K562 (cell line): ENCODE data around the gene TCF19.

Experiments
- CTCF ChIP-seq, 3 experiments: IDR thresholded peaks in 2 of 3; conservative IDR thresholded peaks in 1 of 3; 2 replicates each; pipeline ENCODE4 v1.5.1; 2011 to 2012; ENCODE audit warnings: low read length in 3 of 3, mild to moderate bottlenecking in 3 of 3, control low read depth in 2 of 3, improper control_type of control experiment in 1 of 3, inconsistent platforms in 1 of 3, low read depth in 1 of 3, mixed read lengths in 1 of 3, moderate library complexity in 1 of 3; ENCODE audit not compliant: insufficient read depth in 2 of 3
- DPF2 ChIP-seq: fragments of 450-650 bp; IDR thresholded peaks from 2 replicates; pipeline ENCODE4 v1.6.1; 2016
- E2F6 ChIP-seq, 2 experiments: IDR thresholded peaks; 2 replicates each; pipeline ENCODE4 v1.6.1; 2011; ENCODE audit warnings: borderline replicate concordance in 1 of 2, control low read depth in 1 of 2, low read depth in 1 of 2, low read length in 1 of 2, mild to moderate bottlenecking in 1 of 2, mixed read lengths in 1 of 2, moderate library complexity in 1 of 2; ENCODE audit not compliant: insufficient read depth in 1 of 2, insufficient read length in 1 of 2, poor library complexity in 1 of 2, severe bottlenecking in 1 of 2; ENCODE audit errors: extremely low read depth in 1 of 2
- GATAD2B ChIP-seq: fragments of 450-650 bp; IDR thresholded peaks from 2 replicates; pipeline ENCODE4 v1.6.1; 2017; ENCODE audit warnings: mild to moderate bottlenecking, borderline replicate concordance
- NONO ChIP-seq, 2 experiments: fragments of 200-400 bp in 1 of 2; fragments of 450-650 bp in 1 of 2; formaldehyde crosslinking in 1 of 2; IDR thresholded peaks; 2 replicates each; pipeline ENCODE4 v1.6.1; 2017; ENCODE audit warnings: low read depth in 2 of 2, mild to moderate bottlenecking in 2 of 2, moderate library complexity in 2 of 2, low read length in 1 of 2
- REST ChIP-seq, 2 experiments: fragments of 450-650 bp; formaldehyde crosslinking in 1 of 2; IDR thresholded peaks; 2 replicates each; pipeline versions ENCODE4 v1.4.0 to v1.6.1; 2014 to 2020; ENCODE audit warnings: mild to moderate bottlenecking in 2 of 2, borderline replicate concordance in 1 of 2, low read depth in 1 of 2
- SP1 ChIP-seq: sonication (generic); formaldehyde crosslinking; IDR thresholded peaks from 2 replicates; pipeline ENCODE4 v1.8.1; 2022; ENCODE audit warnings: mild to moderate bottlenecking, missing genetic modification reagents
- ZNF384 ChIP-seq: IDR thresholded peaks from 2 replicates; pipeline ENCODE4 v1.6.1; 2012; ENCODE audit warnings: low read depth, low read length, improper control_type of control experiment
- ZNF830 ChIP-seq: fragments of 250-450 bp; sonication (Bioruptor Pico); IDR thresholded peaks from 2 replicates; pipeline ENCODE4 v1.5.0; 2021; ENCODE audit warnings: mild to moderate bottlenecking

GRCh38 chr6:31171931-31172905, 13.8 kb downstream of the TCF19 start:
- TF ChIP-seq E2F6 (IDR thresholded peaks at IDR 0.05; ENCODE audit: borderline replicate concordance in 1 of 2, extremely low read depth in 1 of 2, insufficient read depth in 1 of 2, insufficient read length in 1 of 2, low read depth in 1 of 2, low read length in 1 of 2, poor library complexity in 1 of 2, severe bottlenecking in 1 of 2), result no peak
- TF ChIP-seq GATAD2B, result no peak
- TF ChIP-seq ZNF384, result no peak
- no peak for TF ChIP-seq REST (IDR thresholded peaks at IDR 0.05; ENCODE audit: borderline replicate concordance)
- TF ChIP-seq REST (CRISPR knock-in tag; IDR thresholded peaks at IDR 0.05; ENCODE audit: low read depth), result no peak
- TF ChIP-seq NONO (IDR thresholded peaks at IDR 0.05; ENCODE audit: low read depth in 2 of 2, low read length in 1 of 2), result no peak
- no peak for TF ChIP-seq SP1
- no peak for TF ChIP-seq ZNF830 (CRISPR knock-in tag)
- TF ChIP-seq DPF2, result no peak
- TF ChIP-seq CTCF (IDR thresholded peaks at IDR 0.05 in 2 of 3, conservative IDR thresholded peaks at IDR 0.05 in 1 of 3; ENCODE audit: insufficient read depth in 2 of 3, low read depth in 1 of 3, low read length in 3 of 3), result no peak
